Prostate gland (tissue), 2 donors: ENCODE measurements around the gene C11orf68. TPM values are rescaled to one million over a fixed set of nuclear protein-coding genes. Genes with fewer than 3 reads are reported as not detected.

Source experiments
- DNase-seq: peaks from one replicate; pipeline ENCODE4 v3.0.0-alpha.2; 2019; ENCODE audit warnings: low spot score
- H3K27ac ChIP-seq, 2 donors: fragments of 200-600 bp; sonication (generic); 2 replicates each; pipeline ENCODE4 v1.5.1; 2017 to 2019
- H3K27me3 ChIP-seq: fragments of 200-600 bp; sonication (generic); replicated peaks from 2 replicates; pipeline ENCODE4 v1.5.1; 2019; ENCODE audit not compliant: insufficient read depth
- H3K36me3 ChIP-seq, 2 donors: fragments of 200-600 bp; sonication (generic); 1 replicate in 1 of 2; 2 replicates in 1 of 2; pipeline versions ENCODE4 v1.5.1 to v1.8.1; 2017 to 2019
- H3K4me1 ChIP-seq: fragments of 200-600 bp; sonication (generic); replicated peaks from 2 replicates; pipeline ENCODE4 v1.5.1; 2019
- H3K4me3 ChIP-seq, 2 donors: fragments of 200-600 bp; sonication (generic); 2 replicates each; pipeline ENCODE4 v1.5.1; 2017 to 2019
- H3K9me3 ChIP-seq: fragments of 200-600 bp; sonication (generic); 2 replicates; pipeline ENCODE4 v1.5.1; 2017
- CTCF ChIP-seq, 4 experiments: fragments of 200-600 bp in 2 of 4; fragments of 450-650 bp in 2 of 4; sonication (generic) in 2 of 4; IDR thresholded peaks; 1 replicate in 3 of 4; 2 replicates in 1 of 4; pipeline ENCODE4 v1.5.1; 2016 to 2019; ENCODE audit warnings: antibody characterized with exemption in 4 of 4, mild to moderate bottlenecking in 2 of 4, moderate library complexity in 2 of 4
- POLR2A ChIP-seq: fragments of 450-650 bp; IDR thresholded peaks from one replicate; pipeline ENCODE4 v1.6.1; 2016; ENCODE audit warnings: antibody characterized with exemption, mild to moderate bottlenecking
- POLR2AphosphoS5 ChIP-seq: sonication (generic); formaldehyde crosslinking; IDR thresholded peaks from one replicate; pipeline ENCODE4 v1.6.1; 2017; ENCODE audit warnings: antibody characterized with exemption
- WGBS: methylation state at CpG from one replicate; pipeline ENCODE4 v1.1.5; 2018; 5-methylcytosine and 5-hydroxymethylcytosine counted together
- intact Hi-C: fragments of 100-400 bp; cut with DNase I; formaldehyde crosslinking; loops from one replicate; pipeline ENCODE4 v1.14.2; 2022
- total RNA-seq, 2 donors: library from RNA; depleted of rRNA; stranded (reverse); fragments of >200 nt; gene quantifications; one replicate each; pipeline ENCODE4 v1.1.0, GENCODE V29; 2016

Gene C11orf68
- total RNA-seq, 2 donors from 2014 or later, result 30.1 to 54.6 TPM

- peak overlapping the region in 1 of 2 donors; percentile 75 for H3K27ac ChIP-seq
- H3K4me3 ChIP-seq, result no peak overlapping the region
- no peaks in the 10 kb centered on the region for H3K36me3 ChIP-seq
- DNase-seq, result no peak
- no peak for TF ChIP-seq POLR2A
- intact Hi-C loops, result loop anchor here (5.0 to 10.0 kb wide), 2 partner anchors 46 to 348 kb away; partner anchors contain the start of genes RAB1B and SART1
- peaks cover 27% of the 10 kb centered on the region for H3K4me1 ChIP-seq
- H3K27me3 ChIP-seq, result no peaks in the 10 kb centered on the region
- H3K9me3 ChIP-seq, result no peaks in the 10 kb centered on the region
- WGBS, result 76% methylated on average over 7 of the region's 7 CpGs
Measured at GRCh38 chr11:65916391-65916790, 2.5 kb downstream of the C11orf68 start.

GRCh38 chr11:65915821-65916251 is 3.0 kb downstream of the C11orf68 start:
- Histone ChIP-seq H3K27me3 (no peaks in the 10 kb centered on the region), H3K4me3 (no peak overlapping the region), H3K27ac (peak overlapping the region; percentile 51 to 75), H3K36me3 (no peaks in the 10 kb centered on the region), H3K4me1 (peaks cover 24% of the 10 kb centered on the region), H3K9me3 (no peaks in the 10 kb centered on the region)
- 27% methylated on average over 13 of the region's 13 CpGs for WGBS
- DNase-seq, result peak; percentile 44
- intact Hi-C loops, result loop anchor here (5.0 to 10.0 kb wide), 2 partner anchors 46 to 349 kb away; partner anchors contain the start of genes RAB1B and SART1
- TF ChIP-seq POLR2AphosphoS5 (peak; percentile 78), POLR2A (peak; percentile 23), CTCF (IDR thresholded peaks at IDR 0.05) (no peak)

- Histone ChIP-seq H3K9me3 (no peaks in the 10 kb centered on the region), H3K36me3 (no peaks in the 10 kb centered on the region), H3K27ac (peak overlapping the region; percentile 51 to 75), H3K4me1 (peaks cover 18% of the 10 kb centered on the region), H3K4me3 (no peak overlapping the region), H3K27me3 (no peaks in the 10 kb centered on the region)
- WGBS, result 52% methylated on average over 10 of the region's 10 CpGs
- DNase-seq, result no peak
- no peak for TF ChIP-seq CTCF (IDR thresholded peaks at IDR 0.05)
- TF ChIP-seq POLR2A, result no peak
- TF ChIP-seq POLR2AphosphoS5, result no peak
- intact Hi-C loops, result loop anchor here (5.0 to 10.0 kb wide), 2 partner anchors 47 to 350 kb away; partner anchors contain the start of genes RAB1B and SART1
Measured at GRCh38 chr11:65915101-65915820, 3.6 kb downstream of the C11orf68 start.

GRCh38 chr11:65912845-65913244 is 6.0 kb downstream of the C11orf68 start:
- Histone ChIP-seq H3K9me3 (no peaks in the 10 kb centered on the region), H3K4me1 (peaks cover 15% of the 10 kb centered on the region), H3K4me3 (no peak overlapping the region), H3K27me3 (no peaks in the 10 kb centered on the region), H3K27ac (no peak overlapping the region), H3K36me3 (no peaks in the 10 kb centered on the region)
- no peak for DNase-seq
- intact Hi-C loops, result loop anchor here (10.0 kb wide), 1 partner anchor 352 kb away; the partner anchor contains the start of gene RAB1B
- TF ChIP-seq CTCF (IDR thresholded peaks at IDR 0.05) (no peak), POLR2A (no peak), POLR2AphosphoS5 (no peak)
- WGBS, result 43% methylated on average over 4 of the region's 4 CpGs

GRCh38 chr11:65911682-65912568 is 6.9 kb downstream of the C11orf68 start:
- intact Hi-C loops, result loop anchor here (10.0 kb wide), 1 partner anchor 353 kb away; the partner anchor contains the start of gene RAB1B
- H3K4me3 ChIP-seq, result no peak overlapping the region
- DNase-seq, result no peak
- H3K36me3 ChIP-seq, result no peaks in the 10 kb centered on the region
- H3K9me3 ChIP-seq, result no peaks in the 10 kb centered on the region
- H3K27me3 ChIP-seq, result no peaks in the 10 kb centered on the region
- peak in 1 of 4 experiments; percentile 21 for TF ChIP-seq CTCF (IDR thresholded peaks at IDR 0.05)
- TF ChIP-seq POLR2A, result no peak
- H3K4me1 ChIP-seq, result peaks cover 6% of the 10 kb centered on the region
- H3K27ac ChIP-seq, result no peak overlapping the region
- WGBS, result 18% methylated on average over 14 of the region's 14 CpGs
